Loucy (cell line): ENCODE results near the gene B3GALT6.

ENCODE experiments used
- H2AFZ ChIP-seq: fragments of 200-600 bp; sonication (generic); 2 replicates; pipeline ENCODE4 v1.6.0; 2016; ENCODE audit warnings: antibody characterized with exemption, mild to moderate bottlenecking, low read length, moderate library complexity
- H3F3A ChIP-seq: fragments of 200-600 bp; 2 replicates; pipeline ENCODE4 v1.6.0; 2016; ENCODE audit warnings: antibody characterized with exemption, low read depth, mild to moderate bottlenecking
- H3K27me3 ChIP-seq: fragments of 200-600 bp; sonication (generic); 2 replicates; pipeline ENCODE4 v1.6.1; 2014; ENCODE audit warnings: low read length, mild to moderate bottlenecking; ENCODE audit not compliant: insufficient read depth, poor library complexity, severe bottlenecking
- H3K36me3 ChIP-seq: fragments of 200-600 bp; sonication (generic); 2 replicates; pipeline ENCODE4 v1.6.1; 2016; ENCODE audit warnings: low read length; ENCODE audit not compliant: insufficient read depth
- H3K4me1 ChIP-seq: fragments of 200-600 bp; sonication (generic); 2 replicates; pipeline ENCODE4 v1.5.1; 2014; ENCODE audit warnings: low read length, mild to moderate bottlenecking; ENCODE audit not compliant: insufficient read depth, poor library complexity, severe bottlenecking
- H3K4me2 ChIP-seq: fragments of 200-600 bp; sonication (generic); 2 replicates; pipeline ENCODE4 v1.6.0; 2014; ENCODE audit warnings: antibody characterized with exemption, low read length, low read depth, mild to moderate bottlenecking; ENCODE audit not compliant: poor library complexity, severe bottlenecking
- H3K4me3 ChIP-seq: fragments of 200-600 bp; sonication (generic); 2 replicates; pipeline ENCODE4 v1.5.1; 2014; ENCODE audit warnings: low read length, mild to moderate bottlenecking, mixed read lengths; ENCODE audit not compliant: poor library complexity, severe bottlenecking
- H3K79me2 ChIP-seq: fragments of 200-600 bp; sonication (generic); 2 replicates; pipeline ENCODE4 v1.6.1; 2014; ENCODE audit warnings: low read length; ENCODE audit not compliant: insufficient read depth
- H3K9ac ChIP-seq: fragments of 200-600 bp; sonication (generic); 2 replicates; pipeline ENCODE4 v1.6.0; 2014; ENCODE audit warnings: mild to moderate bottlenecking, low read depth, low read length, moderate library complexity; ENCODE audit not compliant: poor library complexity, severe bottlenecking
- H3K9me2 ChIP-seq: fragments of 200-600 bp; sonication (generic); replicated peaks from 2 replicates; pipeline ENCODE4 v1.6.1; 2016; ENCODE audit warnings: low read depth, low read length, mixed read lengths
- H3K9me3 ChIP-seq: fragments of 200-600 bp; sonication (generic); 2 replicates; pipeline ENCODE4 v1.6.1; 2014; ENCODE audit warnings: mild to moderate bottlenecking, antibody characterized with exemption, low read length, low read depth; ENCODE audit not compliant: insufficient read depth
- H4K20me1 ChIP-seq: fragments of 200-600 bp; sonication (generic); 2 replicates; pipeline ENCODE4 v1.6.0; 2014; ENCODE audit warnings: antibody characterized with exemption, low read length, mild to moderate bottlenecking; ENCODE audit not compliant: insufficient read depth, poor library complexity, severe bottlenecking
- EZH2phosphoT487 ChIP-seq: fragments of 200-600 bp; IDR thresholded peaks from 2 replicates; pipeline ENCODE4 v1.6.1; 2018; ENCODE audit warnings: antibody characterized with exemption, mild to moderate bottlenecking, moderate library complexity, borderline replicate concordance
- TF ChIP-seq, protein P1 (sequence below): fragments of 200-600 bp; sonication (generic); conservative IDR thresholded peaks from 2 replicates; pipeline ENCODE4 v1.5.1; 2014; ENCODE audit warnings: mild to moderate bottlenecking, antibody characterized with exemption, low read length

The B3GALT6 gene

DNA sequence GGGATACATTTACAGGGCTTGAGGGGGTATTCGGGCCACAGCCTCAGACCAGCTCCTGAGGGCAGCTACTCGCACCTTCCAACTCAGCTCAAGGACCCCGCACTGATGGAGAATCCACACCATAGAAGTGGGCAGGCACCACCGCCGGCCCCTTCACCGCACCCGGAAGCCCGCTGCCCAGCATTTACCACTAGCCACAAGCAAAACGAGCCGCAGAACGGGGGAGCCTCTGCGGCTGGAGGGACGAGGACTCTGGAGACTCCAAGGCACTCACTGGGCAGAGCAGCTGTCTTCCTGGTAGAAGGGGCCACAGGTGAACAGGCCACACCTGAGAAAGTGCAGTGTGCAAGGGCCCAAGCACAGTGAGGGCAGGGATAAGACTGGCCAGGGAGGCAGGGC lies 36.2 kb downstream of the B3GALT6 start:
- H3K36me3 ChIP-seq, result peaks cover 2% of the 10 kb centered on the region; the same call in 1 of the 2 replicates
- H4K20me1 ChIP-seq, result peaks cover 54% of the 10 kb centered on the region
- no peak overlapping the region for H2AFZ ChIP-seq
- no peaks in the 10 kb centered on the region for H3K27me3 ChIP-seq
- H3K9ac ChIP-seq, result no peak overlapping the region
- H3K4me1 ChIP-seq, result peaks cover 24% of the 10 kb centered on the region
- no peak overlapping the region for H3K4me3 ChIP-seq
- H3K4me2 ChIP-seq, result no peak overlapping the region
- no peaks in the 10 kb centered on the region for H3F3A ChIP-seq
- H3K79me2 ChIP-seq, result peaks cover 62% of the 10 kb centered on the region
- H3K9me3 ChIP-seq, result no peaks in the 10 kb centered on the region
- H3K9me2 ChIP-seq, result no peaks in the 10 kb centered on the region
- no peak for TF ChIP-seq EZH2phosphoT487
- TF ChIP-seq, protein P1, sequence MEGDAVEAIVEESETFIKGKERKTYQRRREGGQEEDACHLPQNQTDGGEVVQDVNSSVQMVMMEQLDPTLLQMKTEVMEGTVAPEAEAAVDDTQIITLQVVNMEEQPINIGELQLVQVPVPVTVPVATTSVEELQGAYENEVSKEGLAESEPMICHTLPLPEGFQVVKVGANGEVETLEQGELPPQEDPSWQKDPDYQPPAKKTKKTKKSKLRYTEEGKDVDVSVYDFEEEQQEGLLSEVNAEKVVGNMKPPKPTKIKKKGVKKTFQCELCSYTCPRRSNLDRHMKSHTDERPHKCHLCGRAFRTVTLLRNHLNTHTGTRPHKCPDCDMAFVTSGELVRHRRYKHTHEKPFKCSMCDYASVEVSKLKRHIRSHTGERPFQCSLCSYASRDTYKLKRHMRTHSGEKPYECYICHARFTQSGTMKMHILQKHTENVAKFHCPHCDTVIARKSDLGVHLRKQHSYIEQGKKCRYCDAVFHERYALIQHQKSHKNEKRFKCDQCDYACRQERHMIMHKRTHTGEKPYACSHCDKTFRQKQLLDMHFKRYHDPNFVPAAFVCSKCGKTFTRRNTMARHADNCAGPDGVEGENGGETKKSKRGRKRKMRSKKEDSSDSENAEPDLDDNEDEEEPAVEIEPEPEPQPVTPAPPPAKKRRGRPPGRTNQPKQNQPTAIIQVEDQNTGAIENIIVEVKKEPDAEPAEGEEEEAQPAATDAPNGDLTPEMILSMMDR, result no peak

GRCh38 chr1:1270813-1271212 lies 38.8 kb downstream of the B3GALT6 start:
- peaks cover 73% of the 10 kb centered on the region for H3K79me2 ChIP-seq
- H3K36me3 ChIP-seq, result no peaks in the 10 kb centered on the region; the same call in 1 of the 2 replicates
- no peak for TF ChIP-seq EZH2phosphoT487
- TF ChIP-seq, protein P1, result no peak

DNA sequence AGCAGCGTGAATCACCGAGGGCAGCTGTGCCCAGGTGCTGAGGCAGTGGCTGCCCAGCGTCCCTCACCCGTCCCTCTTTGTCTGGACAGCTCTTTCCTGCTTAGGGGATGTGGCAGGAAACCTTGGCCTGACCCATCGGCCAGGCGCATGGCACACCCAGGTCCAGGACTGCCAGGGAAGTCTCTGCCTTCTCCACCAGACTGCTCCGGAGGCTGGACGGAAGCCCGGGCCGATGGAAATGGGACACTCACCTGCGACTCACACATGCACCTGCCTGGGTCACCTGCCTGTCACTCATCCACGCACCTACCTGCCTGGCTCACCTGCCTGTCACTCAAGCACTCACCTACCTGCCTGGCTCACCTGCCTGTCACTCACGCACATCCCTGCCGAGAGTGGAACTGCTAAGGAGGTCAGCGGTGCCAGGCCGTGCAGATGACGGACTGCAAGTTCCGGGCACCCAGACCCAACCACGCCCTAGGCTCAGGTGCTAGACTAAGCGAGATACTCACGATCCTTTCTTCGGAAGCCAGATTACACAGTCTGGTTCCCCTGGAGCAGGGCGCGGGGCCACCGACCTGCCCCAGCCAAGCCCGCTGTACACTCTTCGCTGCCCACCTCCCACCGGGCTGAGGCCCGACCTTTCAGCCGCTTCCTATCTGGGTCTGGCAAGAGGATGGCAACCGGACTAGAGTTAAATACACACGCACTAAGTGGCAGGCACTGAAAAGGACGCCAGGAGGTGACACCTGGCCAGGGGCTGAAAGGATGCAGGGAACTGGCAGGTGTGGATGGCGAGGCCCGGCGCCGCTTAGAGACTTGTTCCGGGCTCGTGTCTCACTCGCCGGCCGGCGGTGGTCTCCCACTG lies 40.5 kb downstream of the B3GALT6 start:
- H3K79me2 ChIP-seq, result peaks cover 66% of the 10 kb centered on the region
- no peaks in the 10 kb centered on the region for H3F3A ChIP-seq
- no peaks in the 10 kb centered on the region for H3K27me3 ChIP-seq
- H2AFZ ChIP-seq, result no peak overlapping the region
- H3K36me3 ChIP-seq, result no peaks in the 10 kb centered on the region; the same call in 1 of the 2 replicates
- H3K4me2 ChIP-seq, result peak overlapping the region; percentile 84
- no peaks in the 10 kb centered on the region for H3K9me3 ChIP-seq
- TF ChIP-seq, protein P1, result no peak
- no peak for TF ChIP-seq EZH2phosphoT487
- H3K9ac ChIP-seq, result peak overlapping the region; percentile 89
- H3K4me1 ChIP-seq, result peaks cover 34% of the 10 kb centered on the region
- H3K9me2 ChIP-seq, result no peaks in the 10 kb centered on the region
- peaks cover 49% of the 10 kb centered on the region for H4K20me1 ChIP-seq
- peak overlapping the region; percentile 98 for H3K4me3 ChIP-seq

More at GRCh38 chr1:1270813-1271212, 38.8 kb downstream of the B3GALT6 start:
- Histone ChIP-seq H4K20me1 (peaks cover 55% of the 10 kb centered on the region), H3F3A (no peaks in the 10 kb centered on the region), H3K9me2 (no peaks in the 10 kb centered on the region), H3K9ac (peak overlapping the region; percentile 89), H3K9me3 (no peaks in the 10 kb centered on the region), H3K27me3 (no peaks in the 10 kb centered on the region), H3K4me2 (peak overlapping the region; percentile 84), H3K4me3 (peak overlapping the region; percentile 98), H3K4me1 (peaks cover 34% of the 10 kb centered on the region), H2AFZ (no peak overlapping the region)
